ENCODE data around the gene MLYCD.

- TF ChIP-seq GATA2 (IDR thresholded peaks at IDR 0.05; ENCODE audit: low read depth, low read length) (no peak), GATA3 (IDR thresholded peaks at IDR 0.05; ENCODE audit: low read depth, low read length) (no peak)
Observed at GRCh38 chr16:83907631-83908250, 8.8 kb downstream of the MLYCD start.
